Fibroblast of skin of right biceps (primary cell): Measurements from ENCODE around the gene FANCI.

Experiments
- DNase-seq: peaks from one replicate; pipeline ENCODE4 v3.0.0-alpha.2; 2013

Gene FANCI

DNA sequence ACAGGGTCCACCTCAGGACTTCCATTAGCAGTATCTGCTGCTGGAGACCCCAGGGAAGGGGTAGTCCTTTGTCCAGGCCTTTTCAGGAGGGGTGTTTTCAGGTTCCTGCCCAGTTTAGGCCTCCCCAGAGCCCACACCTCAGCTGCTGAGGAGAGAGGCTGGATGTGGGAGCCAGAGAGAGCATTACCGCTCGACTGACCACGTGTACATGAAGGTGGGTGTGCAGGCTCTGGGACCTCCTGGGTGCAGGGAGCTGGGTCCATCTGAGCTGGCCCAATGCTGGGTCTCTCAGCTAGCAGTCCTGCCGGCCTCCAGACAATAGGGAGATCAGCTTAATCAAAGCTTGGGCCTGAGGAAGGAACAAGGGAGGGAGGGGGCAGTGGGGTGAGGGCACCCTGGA is 120.0 kb downstream of the FANCI start:
- no peak for DNase-seq

DNA sequence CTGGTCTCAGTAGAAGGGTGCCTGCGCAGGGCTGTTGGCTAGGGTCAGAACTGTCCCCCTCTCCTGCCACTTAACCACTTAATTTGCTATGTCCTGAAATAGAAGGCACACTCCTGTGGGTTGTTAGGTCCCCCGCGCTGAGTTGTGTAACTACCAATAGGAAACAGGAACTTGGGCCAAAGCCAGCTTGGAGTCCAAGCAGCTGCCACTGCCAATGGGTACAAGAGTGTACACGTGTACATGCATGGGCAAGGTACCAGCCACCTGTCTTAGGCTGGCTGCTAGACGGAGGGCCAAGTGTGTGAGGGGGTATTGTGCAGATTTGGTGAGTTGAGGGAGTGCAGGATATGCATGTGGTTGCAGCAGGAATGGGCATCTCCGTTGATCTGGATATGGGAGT is 120.6 kb downstream of the FANCI start:
- DNase-seq, result no peak

- no peak for DNase-seq
Observed at GRCh38 chr15:89364741-89365450, 121.1 kb downstream of the FANCI start.

GRCh38 chr15:89365462-89366065 is 121.8 kb downstream of the FANCI start:
- no peak for DNase-seq
